ENCODE data around the gene FBXO11.
A peak's percentile ranks its signal among the peaks of the same experiment; 100 is the strongest.
"Not testable (repeated sequence)": the region's sequence is repeated elsewhere in the genome, so short reads cannot be mapped to it uniquely, and the experiment has no call there.

The FBXO11 gene

DNA sequence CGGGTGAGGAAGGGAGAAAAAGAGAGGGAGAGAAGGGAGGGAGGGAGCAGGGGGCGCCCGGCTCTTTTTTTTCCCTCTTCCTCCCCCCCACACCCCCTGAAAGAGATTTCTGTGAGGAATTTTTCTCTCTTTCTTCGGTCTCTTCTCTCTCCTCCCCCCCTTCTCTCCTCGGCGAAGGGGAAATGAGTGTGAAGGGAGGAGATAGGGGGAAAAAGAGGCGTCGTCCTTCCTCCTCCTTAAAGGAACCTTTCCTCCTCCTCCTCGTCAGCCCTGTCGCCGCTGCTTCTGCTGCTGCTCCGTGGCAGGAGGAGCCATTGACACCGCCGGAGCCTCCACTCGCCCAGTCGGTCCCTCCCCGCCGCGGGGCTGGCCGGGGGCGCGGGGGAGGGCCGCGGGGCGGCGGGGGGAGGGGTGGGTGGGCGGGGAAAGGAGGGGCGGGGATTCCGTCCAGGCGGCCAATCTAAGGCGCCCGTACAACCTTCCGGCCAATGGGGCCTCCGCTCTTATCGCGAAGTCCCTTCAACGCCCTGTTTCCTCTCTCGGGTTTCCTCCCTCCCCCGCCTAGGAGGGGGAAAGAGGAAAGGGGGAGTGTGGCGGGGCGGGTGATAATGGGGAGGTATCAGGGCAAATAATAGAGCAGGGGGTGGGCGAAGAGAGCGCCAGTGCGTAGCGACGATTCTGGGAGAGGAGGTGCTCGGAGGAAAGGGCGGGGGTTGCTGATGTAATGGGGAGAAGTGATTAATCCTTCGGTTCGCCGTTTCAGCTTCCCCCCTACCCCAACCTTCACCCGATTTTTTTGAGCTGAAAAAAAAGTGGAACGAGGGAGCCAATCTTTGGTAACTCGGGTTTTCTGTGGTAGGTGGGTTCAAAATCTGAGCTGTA, at the start of gene FBXO11:
FBXO11 (minus strand) TSS at position 342 of the 882 bp plus-strand sequence. CDS start 778 bp downstream, outside the sequence.
- DNase-seq (ENCODE audit: low read depth) = peak; percentile 99

DNA sequence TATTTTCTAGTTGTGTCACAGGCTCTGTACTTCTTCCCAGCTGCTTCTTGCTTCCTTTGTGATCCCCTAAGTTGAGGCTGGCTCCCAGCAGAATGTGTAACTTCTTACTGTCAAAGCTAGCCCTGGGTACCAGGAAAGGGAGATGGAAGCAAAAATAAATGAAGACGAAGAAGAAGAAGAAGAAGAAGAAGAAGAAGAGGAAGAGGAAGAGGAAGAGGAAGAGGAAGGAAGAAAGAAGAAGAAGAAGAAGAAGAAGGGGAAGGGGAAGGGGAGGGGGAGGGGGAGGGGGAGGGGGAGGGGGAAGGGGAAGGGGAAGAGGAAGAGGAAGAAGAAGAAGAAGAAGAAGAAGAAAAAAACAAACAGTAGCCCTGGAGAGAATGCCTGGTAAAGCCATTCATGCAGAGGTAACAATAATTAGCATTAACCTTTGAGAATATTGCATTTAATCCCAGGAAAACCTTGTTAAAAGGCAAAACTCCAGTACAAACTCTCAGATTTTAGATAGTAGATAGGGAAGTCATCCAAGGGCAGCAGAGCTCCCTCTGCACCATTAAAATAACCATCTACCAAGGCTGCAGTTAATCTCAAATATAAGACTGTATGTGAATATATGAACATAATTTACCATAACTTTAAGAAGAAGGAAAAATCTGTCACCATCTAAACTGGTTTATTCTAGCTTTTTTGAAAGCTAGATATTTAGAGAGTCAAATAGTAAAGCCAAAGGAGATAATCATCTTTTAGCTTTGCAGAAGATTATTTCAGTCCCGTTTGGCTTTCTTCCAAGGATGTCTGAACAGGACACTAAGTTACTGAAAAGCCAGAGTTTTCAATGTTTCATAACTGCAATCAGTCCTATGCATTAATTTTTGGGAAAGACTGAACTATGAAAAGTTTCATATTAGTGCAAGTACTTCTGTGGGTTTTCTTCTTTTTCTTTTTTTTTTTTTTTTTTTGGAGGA, 44.3 kb upstream of the FBXO11 start:
- DNase-seq (ENCODE audit: low read depth) = peak; percentile 5

- no peak for DNase-seq (ENCODE audit: low read depth)
Measured at GRCh38 chr2:47946593-47946992, 40.3 kb upstream of the FBXO11 start.

- DNase-seq (ENCODE audit: low read depth) = no peak
Measured at GRCh38 chr2:47945046-47945781, 38.9 kb upstream of the FBXO11 start.

DNA sequence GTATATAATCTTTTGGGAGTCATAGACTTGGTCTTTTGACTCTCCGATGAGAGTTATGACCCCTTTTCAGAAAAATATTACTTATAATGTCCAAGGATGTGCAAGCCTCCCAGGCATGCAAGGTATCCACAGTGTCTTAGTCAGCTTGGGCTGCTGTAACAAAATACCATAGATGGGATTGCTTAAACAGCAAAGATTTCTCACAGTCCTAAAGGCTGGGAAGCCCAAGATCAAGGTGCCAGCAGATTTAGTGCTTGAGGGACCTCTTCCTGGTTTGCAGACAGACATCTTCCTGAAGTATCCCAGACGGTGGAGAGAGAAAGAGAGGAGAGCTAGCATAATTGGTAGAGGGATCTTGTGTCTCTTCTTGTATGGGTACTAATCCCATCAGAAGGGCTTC, 35.6 kb upstream of the FBXO11 start:
- DNase-seq (ENCODE audit: low read depth) = no peak

- DNase-seq (ENCODE audit: low read depth) = no peak
Measured at GRCh38 chr2:47937677-47938076, 31.4 kb upstream of the FBXO11 start.

DNA sequence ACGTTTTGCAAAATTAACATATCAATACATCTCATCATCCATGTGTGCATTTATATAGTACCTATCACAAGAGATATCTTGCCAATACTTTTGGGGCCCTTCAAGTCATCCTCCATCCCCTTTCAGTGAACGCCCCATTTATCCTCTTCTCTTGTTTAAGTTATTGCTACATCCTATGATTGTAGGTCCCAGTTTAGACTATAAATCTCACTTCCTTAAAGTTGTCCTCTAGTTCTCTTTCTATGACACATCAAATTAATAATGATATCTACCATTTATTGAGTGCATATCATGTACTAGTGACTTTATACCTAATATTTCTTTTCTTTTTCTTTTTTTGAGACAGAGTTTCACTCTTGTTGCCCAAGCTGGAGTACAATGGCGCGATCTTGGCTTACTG, 28.8 kb upstream of the FBXO11 start:
- DNase-seq (ENCODE audit: low read depth) = no peak

- DNase-seq (ENCODE audit: low read depth) = no peak
Measured at GRCh38 chr2:47918043-47918442, 11.7 kb upstream of the FBXO11 start.

DNA sequence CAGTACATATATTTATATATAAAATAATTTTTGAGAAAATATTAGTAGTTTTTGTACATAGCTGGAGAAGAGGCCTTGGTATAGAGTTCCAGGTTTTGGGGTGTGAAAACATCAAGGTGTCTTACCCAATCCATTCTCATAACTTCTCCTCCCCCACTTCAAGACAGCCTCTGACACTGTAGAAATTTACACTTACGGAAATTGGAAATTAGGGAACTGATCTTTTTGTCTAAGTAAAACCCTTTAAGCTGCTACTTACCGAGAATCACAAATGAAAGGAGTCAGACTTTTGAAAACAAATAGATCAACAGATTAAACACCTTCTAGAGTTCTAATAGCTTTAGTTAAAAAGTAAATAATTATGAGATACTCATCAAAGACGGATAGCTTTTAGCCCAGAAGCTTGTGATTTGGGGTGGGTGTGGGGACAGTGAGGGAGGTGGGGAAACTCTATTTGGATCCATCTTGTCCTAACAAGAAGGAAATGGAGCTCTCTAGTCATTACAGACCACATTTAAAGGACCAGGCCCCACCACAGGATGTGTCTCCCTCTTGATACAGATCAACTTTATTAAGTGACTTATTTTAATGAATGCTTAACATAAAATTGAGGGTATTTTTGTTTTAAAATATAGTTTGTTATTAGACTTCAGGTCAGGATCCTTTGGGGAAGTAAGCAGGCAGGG, 11.1 kb upstream of the FBXO11 start:
- no peak for DNase-seq (ENCODE audit: low read depth)

- no peak for DNase-seq (ENCODE audit: low read depth)
Measured at GRCh38 chr2:47916412-47916811, 10.1 kb upstream of the FBXO11 start.

DNA sequence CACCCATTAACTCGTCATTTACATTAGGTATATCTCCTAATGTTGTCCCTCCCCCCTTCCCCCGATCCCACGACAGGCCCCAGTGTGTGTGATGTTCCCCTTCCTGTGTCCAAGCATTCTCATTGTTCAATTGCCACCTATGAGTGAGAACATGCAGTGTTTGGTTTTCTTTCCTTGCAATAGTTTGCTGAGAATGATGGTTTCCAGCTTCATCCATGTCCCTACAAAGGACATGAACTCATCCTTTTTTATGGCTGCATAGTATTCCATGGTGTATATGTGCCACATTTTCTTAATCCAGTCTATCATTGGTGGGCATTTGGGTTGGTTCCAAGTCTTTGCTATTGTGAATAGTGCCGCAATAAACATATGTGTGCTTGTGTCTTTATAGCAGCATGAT, 4.4 kb upstream of the FBXO11 start:
- not testable (repeated sequence) for DNase-seq (ENCODE audit: low read depth)

DNA sequence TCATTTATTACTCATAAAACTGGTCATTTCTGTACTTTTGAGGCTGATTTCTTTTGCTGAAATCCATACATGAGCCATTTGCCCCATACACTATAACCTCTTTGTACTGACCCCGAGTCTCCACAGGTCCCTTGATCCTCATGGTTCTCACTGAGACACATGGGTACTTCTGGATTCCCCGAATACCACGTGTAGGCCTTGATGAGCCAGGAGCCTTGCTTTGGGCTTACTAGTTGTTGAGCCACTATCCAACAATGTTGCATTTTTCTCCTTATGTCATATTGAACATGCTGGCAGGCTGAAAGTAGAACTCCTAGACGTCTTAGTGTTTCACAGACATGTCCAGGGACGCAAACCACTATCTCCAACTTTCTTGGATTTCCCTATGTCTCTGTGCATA, 2.4 kb upstream of the FBXO11 start:
- no peak for DNase-seq (ENCODE audit: low read depth)

DNA sequence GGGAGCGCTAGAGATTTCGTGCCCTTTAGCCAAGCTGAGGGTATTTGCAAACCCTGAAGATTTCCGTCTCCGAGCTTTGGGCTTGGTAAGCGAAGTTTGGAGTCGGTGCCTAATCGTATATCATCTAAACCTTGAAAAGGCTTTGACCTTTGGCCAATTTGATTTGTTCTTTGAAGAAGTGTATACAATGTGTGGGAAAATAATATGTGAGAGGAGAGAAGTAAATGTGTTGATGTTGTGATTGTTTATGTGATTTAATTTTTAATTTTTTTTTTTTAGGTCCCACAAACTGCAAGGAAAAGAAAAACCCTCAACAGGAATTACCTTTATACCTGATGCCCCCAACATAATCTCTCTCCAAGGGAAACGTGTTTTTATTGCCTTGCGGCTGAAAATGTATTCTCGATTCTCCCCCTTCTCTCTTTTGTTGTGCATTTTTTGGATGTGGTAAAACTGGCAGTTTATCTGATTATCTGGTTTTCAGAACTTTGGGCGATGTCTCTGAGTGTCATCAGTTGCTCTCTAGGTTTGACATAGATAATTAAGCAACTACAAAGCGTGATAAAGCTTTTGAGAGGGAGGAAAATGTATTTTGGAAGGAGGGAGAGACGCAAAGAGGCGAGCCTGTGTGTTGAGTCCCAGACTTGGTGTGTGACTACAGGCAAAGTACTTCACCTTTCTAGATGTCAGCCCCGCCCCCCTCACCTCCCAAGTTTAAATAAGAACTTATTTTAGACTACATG, 912 bp upstream of the FBXO11 start:
- peak; percentile 23 for DNase-seq (ENCODE audit: low read depth)

DNA sequence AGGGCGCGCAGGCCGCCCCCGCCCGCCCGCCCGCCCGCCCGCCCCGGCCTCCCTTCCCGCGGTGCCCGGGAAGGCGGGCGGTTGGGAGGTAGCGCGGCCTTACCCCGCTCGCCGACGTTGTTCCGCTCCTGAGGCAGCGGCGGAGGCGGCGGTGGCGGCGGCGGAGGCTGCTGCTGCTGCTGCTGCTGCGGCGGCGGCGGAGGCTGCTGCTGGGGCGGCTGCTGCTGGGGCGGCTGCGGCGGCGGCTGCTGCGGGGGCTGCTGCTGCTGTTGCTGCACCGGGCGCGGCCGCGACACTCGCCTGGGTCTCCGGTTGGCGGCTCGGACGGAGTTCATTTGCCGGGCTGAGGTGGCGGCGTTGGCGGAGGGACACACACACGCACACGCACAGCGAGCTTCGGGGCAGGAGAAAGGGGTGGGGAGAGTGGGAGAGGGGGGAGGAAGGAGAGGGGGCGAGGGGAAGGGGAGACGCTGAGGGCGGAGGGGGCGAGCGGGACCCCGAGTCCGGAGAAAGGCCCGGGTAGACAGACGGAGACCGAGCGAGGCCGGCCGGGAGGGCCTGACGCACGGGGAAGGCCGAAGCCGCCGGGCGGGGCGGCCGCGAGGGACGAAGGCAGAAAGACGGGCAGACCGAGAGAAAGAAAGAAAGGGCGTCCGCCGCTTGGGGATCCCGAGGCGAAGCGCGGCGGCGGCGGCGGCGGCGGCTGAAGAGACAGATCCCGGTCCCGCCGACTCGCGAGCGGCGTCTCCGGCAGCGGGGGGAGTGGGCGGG, 727 bp downstream of the FBXO11 start:
- DNase-seq (ENCODE audit: low read depth) = peak; percentile 51

DNA sequence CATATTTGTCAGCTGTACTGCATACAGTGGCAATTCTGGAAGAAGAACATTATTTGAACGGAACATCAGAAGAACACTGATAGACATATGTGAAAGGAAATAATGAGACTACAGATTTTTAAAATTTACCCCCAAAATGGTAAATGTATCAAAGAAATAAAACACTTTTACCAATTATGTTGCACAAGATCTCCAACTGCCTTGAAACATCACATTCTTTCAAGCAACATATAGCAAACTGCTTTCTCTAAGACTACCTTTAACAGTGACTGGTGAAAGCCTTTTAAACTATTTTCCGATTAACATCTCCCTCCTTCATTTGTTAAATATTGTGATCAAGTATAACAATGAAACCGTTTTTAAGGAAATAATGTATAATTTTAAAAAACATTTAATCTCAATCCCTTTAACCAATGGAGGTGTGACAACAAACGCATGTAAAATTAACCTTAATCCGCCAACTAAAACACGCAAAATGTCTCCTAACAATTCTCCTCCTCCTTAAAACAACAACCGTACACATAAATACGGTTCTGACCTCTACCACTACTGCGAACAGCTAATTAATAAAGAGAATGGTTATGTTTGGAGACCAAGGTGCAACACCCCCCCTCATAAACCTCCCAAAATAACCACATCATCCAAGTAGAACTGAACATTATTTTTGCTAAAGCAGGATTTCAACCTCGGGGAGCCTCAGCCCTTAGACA, 2.4 kb downstream of the FBXO11 start:
- no peak for DNase-seq (ENCODE audit: low read depth)

DNA sequence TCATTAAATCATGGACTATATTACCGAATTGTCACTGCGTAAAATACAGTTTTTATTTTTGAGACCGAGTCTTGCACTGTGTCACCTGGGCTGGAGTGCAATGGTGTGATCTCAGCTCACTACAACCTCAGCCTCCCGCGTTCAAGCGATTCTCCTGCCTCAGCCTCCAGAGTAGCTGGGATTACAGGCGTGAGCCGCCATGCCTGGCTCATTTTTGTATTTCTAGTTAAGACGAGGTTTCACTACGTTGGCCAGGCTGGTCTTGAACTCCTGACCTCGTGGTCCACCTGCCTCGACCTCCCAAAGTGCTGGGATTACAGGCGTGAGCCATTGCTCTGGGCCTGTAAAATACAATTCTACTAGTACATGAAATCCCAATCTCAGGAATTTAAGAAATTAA, 4.4 kb downstream of the FBXO11 start:
- DNase-seq (ENCODE audit: low read depth) = not testable (repeated sequence)

DNA sequence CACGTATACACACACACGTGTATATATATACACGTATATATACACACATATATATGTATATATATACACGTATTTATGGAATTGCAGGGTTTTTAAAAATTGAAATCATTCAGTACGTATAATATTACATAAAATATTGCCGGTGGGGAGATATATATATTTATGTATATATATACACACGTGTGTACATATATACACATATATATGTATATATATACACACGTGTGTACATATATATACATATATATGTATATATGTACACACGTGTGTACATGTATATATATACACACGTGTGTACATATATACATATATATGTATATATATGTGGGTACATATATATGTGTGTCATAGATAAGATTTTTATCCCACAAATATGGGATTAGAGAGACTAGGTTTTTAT, 5.4 kb downstream of the FBXO11 start:
- no peak for DNase-seq (ENCODE audit: low read depth)

DNA sequence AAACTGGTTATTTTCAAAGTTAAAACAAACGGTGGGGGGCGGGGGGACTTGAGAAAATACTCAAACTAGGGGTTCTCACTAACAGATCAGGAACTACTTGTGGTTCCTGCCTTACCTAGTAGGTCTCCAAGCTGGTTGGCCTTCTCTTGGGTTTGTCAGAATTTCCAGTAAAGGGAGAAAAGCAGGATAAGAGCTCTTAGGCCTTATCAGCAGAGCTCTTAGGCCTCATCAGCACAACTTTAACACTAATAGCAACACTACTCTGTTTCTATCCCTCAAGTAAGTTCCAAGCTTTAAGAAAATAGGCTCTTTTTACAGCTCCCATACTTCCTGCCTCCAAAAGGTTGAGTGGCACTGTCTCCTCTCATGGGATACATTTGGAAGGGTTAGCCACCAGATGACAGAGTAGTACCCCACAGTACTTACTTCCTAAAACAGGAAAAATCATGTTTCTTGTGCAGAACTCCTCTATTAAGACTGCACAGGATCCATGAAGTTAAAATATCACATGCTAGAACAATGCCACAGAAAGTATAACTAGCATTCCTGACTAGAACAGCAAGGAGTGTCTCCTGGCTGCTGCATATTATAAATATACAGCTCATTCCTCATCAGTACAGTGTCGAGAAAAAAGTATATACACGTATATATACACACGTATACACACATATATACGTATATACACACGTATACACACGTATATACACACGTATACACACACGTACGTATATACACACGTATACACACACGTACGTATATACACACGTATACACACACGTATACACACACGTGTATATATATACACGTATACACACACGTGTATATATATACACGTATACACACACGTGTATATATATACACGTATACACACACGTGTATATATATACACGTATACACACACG, 6.1 kb downstream of the FBXO11 start:
- peak; percentile 16 for DNase-seq (ENCODE audit: low read depth)
